Right atrium auricular region (tissue), 2 donors: Measurements from ENCODE around the gene XKR8. TPM values are rescaled to one million over a fixed set of nuclear protein-coding genes. Genes with fewer than 3 reads are reported as not detected.

ENCODE experiments used
- DNase-seq: peaks from one replicate; pipeline ENCODE4 v3.0.0-alpha.2; 2019; ENCODE audit warnings: low spot score
- H3K27ac ChIP-seq, 2 donors: fragments of 200-600 bp; sonication (generic); 1 replicate in 1 of 2; 2 replicates in 1 of 2; pipeline ENCODE4 v1.5.1; 2016 to 2019
- H3K27me3 ChIP-seq, 2 donors: fragments of 200-600 bp; sonication (generic); one replicate each; pipeline versions ENCODE4 v1.5.1 to v1.6.0; 2017 to 2019
- H3K36me3 ChIP-seq: fragments of 200-600 bp; sonication (generic); one replicate; pipeline ENCODE4 v1.5.1; 2016
- H3K4me1 ChIP-seq, 2 donors: fragments of 200-600 bp; sonication (generic); one replicate each; pipeline versions ENCODE4 v1.5.1 to v1.6.0; 2017 to 2019
- H3K4me3 ChIP-seq, 2 donors: fragments of 200-600 bp; sonication (generic); 1 replicate in 1 of 2; 2 replicates in 1 of 2; pipeline ENCODE4 v1.5.1; 2017 to 2019; ENCODE audit warnings: mild to moderate bottlenecking in 1 of 2, moderate library complexity in 1 of 2
- H3K9me3 ChIP-seq, 2 donors: fragments of 200-600 bp; sonication (generic); one replicate each; pipeline ENCODE4 v1.5.1; 2019
- total RNA-seq, 2 donors: library from RNA; depleted of rRNA; stranded (reverse); fragments of >200 nt; gene quantifications; one replicate each; pipeline ENCODE4 v1.1.0, GENCODE V29; 2016
- TF ChIP-seq, protein P1 (sequence below), 2 donors: fragments of 200-600 bp; sonication (generic); IDR thresholded peaks; one replicate each; pipeline ENCODE4 v1.5.1; 2019; ENCODE audit warnings: antibody characterized with exemption in 2 of 2

Gene XKR8
- total RNA-seq, 2 donors from 2014 or later = 6.8 to 10.8 TPM

DNA sequence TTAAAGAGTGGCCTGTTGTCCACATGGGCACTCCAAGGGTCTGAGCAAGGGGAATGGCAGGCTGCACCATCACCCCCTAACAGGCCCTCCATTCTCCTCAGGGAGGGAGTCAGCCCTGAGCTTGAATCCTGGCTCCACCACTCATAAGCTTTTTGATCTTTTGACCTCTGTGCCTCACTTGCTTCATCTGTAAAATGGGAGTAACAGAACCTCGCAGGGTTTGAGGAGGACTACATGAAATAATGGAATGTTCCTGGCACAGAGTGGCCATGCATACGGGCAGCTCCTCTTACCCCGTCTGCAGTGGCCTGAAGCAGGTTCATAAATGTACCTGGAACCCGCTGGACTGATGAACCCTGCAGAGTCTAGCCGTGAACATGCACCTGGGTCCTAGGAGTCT, 2.1 kb upstream of the XKR8 start:
- peaks cover 0 to 26% of the 10 kb centered on the region in 2 donors for H3K4me1 ChIP-seq
- no peaks in the 10 kb centered on the region for H3K9me3 ChIP-seq
- TF ChIP-seq, protein P1, sequence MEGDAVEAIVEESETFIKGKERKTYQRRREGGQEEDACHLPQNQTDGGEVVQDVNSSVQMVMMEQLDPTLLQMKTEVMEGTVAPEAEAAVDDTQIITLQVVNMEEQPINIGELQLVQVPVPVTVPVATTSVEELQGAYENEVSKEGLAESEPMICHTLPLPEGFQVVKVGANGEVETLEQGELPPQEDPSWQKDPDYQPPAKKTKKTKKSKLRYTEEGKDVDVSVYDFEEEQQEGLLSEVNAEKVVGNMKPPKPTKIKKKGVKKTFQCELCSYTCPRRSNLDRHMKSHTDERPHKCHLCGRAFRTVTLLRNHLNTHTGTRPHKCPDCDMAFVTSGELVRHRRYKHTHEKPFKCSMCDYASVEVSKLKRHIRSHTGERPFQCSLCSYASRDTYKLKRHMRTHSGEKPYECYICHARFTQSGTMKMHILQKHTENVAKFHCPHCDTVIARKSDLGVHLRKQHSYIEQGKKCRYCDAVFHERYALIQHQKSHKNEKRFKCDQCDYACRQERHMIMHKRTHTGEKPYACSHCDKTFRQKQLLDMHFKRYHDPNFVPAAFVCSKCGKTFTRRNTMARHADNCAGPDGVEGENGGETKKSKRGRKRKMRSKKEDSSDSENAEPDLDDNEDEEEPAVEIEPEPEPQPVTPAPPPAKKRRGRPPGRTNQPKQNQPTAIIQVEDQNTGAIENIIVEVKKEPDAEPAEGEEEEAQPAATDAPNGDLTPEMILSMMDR (IDR thresholded peaks at IDR 0.05) = no peak
- no peaks in the 10 kb centered on the region for H3K27me3 ChIP-seq
- H3K27ac ChIP-seq = no peak overlapping the region
- H3K4me3 ChIP-seq = no peak overlapping the region
- H3K36me3 ChIP-seq = no peaks in the 10 kb centered on the region
- no peak for DNase-seq

DNA sequence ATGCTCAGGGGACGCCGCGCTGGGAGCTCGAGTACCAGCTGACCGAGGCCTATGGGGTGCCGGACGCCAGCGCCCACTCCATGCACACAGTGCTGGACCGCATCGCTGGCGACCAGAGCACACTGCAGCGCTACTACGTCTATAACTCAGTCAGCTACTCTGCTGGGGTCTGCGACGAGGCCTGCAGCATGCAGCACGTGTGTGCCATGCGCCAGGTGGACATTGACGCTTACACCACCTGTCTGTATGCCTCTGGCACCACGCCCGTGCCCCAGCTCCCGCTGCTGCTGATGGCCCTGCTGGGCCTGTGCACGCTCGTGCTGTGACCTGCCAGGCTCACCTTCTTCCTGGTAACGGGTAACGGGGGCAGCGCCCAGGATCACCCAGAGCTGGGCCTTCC, 1.3 kb upstream of the XKR8 start:
- TF ChIP-seq, protein P1 (IDR thresholded peaks at IDR 0.05) = no peak
- H3K9me3 ChIP-seq = no peaks in the 10 kb centered on the region
- peaks cover 0 to 26% of the 10 kb centered on the region in 2 donors for H3K4me1 ChIP-seq
- H3K27ac ChIP-seq = no peak overlapping the region
- H3K4me3 ChIP-seq = no peak overlapping the region
- no peak for DNase-seq
- H3K27me3 ChIP-seq = no peaks in the 10 kb centered on the region
- peaks cover 1% of the 10 kb centered on the region for H3K36me3 ChIP-seq

DNA sequence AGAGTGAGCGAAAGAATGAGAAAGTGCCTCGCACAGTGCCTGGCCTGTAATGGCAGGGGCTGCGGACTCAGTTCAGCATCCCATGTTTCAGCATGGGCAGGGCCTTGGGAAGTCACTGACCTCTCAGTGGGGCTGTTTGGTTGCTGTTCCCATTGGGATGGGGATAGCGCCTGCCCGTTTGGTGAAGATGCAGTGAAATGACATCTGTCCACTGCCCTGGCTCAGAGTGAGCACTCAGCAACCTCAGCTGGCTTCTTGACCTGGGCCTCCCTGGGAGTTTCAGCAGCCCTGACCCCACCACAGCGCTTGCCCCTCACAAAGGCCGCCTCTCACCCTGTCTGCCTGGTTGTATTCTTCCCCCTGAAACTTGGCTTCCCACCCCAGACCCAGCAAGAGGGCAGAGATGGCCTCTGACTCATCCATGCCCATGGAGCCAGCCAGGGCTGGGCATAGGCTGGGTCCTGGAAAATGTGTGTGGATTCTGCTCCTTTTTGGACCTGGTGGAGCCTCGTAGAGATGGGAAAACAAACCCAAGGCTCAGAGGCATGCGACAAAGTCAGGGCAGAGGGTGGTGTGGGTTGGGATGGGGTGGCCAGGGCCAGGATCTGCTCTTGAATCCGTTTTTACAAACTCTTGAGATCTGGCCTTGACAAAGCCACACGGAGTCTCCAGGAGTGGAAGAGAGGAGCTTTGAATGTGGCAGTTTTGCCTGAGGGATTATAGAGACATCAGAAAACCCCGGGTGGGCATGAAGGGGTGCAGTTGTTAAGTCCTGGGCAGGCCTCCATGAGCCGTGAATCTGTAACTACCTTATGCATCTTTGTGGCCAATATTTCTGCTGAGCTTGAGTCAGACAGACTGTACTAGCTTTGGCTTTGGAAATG, 1.2 kb downstream of the XKR8 start:
- Histone ChIP-seq H3K4me1 (peaks cover 0 to 26% of the 10 kb centered on the region in 2 donors), H3K4me3 (peak overlapping the region in 1 of 2 donors; percentile 68), H3K9me3 (no peaks in the 10 kb centered on the region), H3K27ac (peak overlapping the region; percentile 91 to 97), H3K27me3 (no peaks in the 10 kb centered on the region), H3K36me3 (peaks cover 13% of the 10 kb centered on the region)
- DNase-seq = peak; percentile 62
- TF ChIP-seq, protein P1 (IDR thresholded peaks at IDR 0.05) = no peak

DNA sequence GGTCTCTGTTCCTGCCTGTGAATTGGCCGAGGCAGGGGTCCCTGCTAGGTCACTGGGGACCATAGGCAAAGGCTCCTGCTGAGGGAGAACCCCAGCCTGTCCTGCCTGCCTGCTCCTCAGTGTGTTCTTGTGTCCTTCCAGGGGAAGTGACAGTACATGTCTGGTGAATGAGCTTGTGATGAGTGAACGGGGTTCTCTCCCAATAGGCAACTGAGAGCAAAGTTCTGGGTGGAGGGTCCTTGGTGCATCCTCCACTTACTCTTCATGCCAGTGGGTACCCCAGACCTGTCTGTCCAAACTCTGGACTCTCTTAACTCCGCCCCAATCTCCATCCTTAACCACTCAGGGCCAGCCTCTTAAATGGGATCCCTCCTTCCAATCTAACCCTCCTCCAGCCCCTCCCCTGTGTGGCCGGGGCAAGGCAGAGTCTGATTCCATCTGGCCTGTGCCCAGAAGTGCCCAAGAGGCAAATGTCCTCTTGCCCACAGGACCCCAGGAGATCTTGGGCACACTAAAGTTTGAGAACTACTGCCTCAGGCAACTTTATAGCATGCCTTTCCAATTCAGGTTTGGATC, 2.0 kb downstream of the XKR8 start:
- Histone ChIP-seq H3K4me1 (peaks cover 0 to 26% of the 10 kb centered on the region in 2 donors), H3K27me3 (no peaks in the 10 kb centered on the region), H3K36me3 (peaks cover 18% of the 10 kb centered on the region), H3K27ac (peak overlapping the region; percentile 91 to 97), H3K4me3 (no peak overlapping the region), H3K9me3 (no peaks in the 10 kb centered on the region)
- TF ChIP-seq, protein P1 (IDR thresholded peaks at IDR 0.05) = no peak
- DNase-seq = no peak

DNA sequence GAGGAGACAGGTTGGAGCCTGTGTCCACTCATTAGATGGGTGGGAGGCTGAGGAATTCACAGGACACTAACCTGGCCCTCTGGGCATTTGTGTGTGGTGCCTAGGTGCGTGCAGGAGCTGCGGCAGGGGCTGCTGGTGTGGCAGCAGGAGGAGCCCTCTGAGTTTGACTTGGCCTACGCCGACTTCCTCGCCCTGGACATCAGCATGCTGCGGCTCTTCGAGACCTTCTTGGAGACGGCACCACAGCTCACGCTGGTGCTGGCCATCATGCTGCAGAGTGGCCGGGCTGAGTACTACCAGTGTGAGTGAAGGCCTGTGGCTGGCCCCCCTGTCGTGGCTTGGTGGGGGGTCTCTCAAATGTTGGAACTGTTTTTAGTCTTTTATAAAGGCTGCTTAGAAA, 3.6 kb downstream of the XKR8 start:
- Histone ChIP-seq H3K27me3 (no peaks in the 10 kb centered on the region), H3K4me1 (peaks cover 0 to 26% of the 10 kb centered on the region in 2 donors), H3K4me3 (no peak overlapping the region), H3K27ac (no peak overlapping the region), H3K9me3 (no peaks in the 10 kb centered on the region), H3K36me3 (peaks cover 24% of the 10 kb centered on the region)
- TF ChIP-seq, protein P1 (IDR thresholded peaks at IDR 0.05) = no peak
- no peak for DNase-seq
